Inflammatory macrophage (primary cell): ENCODE measurements around the gene PHLDB3.
"Not testable (repeated sequence)": the region's sequence is repeated elsewhere in the genome, so short reads cannot be mapped to it uniquely, and the experiment has no call there.

Experiments
- DNase-seq, 2 donors: peaks; one replicate each; pipeline ENCODE4 v3.0.0-alpha.2; 2020 to 2022

The PHLDB3 gene

DNA sequence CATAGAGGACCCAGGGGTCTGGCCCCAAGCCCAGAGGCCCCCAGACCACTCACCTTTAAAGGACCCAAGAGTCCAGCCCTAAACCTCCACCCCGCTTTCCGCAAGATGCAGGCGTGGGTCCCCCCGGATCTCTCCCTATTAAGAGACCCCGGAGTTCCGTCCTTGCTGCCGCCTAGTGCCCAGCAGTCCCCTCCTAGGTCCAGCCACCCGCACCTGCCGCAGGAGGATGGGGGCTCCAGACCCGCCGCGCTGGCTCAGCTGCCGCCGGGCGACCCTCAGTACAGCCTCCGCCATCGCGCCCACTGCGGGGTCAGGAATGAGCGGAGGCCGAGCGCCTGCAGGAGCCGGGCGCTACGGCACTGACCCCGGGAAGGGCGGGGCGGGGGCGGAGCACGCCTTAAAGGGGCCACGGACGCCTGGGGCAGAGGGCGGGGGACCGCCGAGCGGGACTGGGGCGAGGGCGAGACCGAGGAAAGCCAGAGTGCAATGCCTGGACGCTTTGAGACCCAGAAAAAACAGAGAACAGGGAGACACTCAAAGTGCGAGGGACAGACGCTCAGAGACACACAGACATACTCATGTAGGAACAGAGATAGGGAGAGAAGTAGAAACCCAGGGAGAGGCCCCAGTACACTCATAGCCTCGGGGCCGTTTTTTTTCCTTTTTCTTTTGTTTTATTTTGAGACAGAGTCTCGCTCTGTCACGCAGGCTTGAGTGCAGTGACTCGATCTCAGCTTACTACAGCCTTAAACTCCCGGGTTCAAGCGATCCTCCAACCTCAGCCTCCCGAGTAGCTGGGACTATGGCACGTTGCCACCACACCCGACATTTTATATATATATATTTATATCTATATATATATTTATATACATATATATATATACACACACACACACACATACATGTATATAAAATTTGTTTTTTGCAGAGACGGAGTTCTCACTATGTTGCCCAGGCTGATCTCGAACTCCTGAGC, 22.6 kb upstream of the PHLDB3 start, which contains the start of gene ETHE1:
Gene ETHE1, minus strand, starts transcription at position 318 of the 976 bp plus-strand sequence. Its CDS starts 24 bp downstream, at position 294.
- peak; percentile 61 to 77 for DNase-seq

DNA sequence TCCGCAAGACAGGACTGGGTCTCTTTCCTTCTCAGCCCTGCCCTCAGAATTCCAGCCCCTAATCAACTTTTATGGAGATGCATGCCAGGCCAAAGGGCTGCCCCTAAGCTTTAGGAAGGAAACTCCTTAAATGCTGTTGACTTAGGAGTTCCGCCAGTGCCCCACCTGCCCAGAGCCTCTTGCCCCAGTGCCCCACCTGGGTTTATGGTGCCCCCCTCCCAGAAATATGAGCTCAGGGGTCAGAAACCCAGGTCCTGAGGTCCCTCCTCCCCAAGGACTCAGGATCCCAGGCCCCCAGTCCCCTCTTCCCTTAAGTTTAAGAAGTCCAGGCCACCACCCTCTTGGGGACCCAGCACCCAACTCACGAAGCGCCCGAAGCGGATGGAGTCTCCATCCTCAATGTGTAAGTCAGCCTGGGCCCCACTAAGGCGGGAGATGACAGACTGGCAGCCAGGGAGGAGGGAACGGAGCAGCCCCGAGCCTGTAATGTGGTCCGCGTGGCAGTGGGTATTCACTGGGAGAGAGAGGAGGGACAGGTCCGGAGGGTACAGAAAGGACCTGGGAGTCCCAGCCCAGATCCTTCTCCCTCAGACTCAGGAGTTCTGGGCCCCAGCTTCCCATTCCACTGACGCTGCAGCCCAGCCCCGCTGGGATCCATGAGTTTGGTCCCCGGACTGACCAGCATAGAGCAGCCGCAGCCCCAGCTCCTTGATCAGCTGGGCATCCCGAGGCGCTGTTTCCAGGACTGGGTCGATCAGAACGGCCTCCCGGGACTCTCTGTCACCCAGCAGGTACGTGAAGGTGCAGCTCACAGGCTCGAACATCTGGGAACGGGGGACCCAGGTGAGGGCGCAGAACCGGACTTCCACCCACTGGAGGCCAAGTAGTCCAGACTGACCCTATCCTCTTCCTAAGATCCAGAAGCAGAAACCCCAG, 21.6 kb upstream of the PHLDB3 start:
- DNase-seq, result peak in 1 of 2 donors; percentile 25

DNA sequence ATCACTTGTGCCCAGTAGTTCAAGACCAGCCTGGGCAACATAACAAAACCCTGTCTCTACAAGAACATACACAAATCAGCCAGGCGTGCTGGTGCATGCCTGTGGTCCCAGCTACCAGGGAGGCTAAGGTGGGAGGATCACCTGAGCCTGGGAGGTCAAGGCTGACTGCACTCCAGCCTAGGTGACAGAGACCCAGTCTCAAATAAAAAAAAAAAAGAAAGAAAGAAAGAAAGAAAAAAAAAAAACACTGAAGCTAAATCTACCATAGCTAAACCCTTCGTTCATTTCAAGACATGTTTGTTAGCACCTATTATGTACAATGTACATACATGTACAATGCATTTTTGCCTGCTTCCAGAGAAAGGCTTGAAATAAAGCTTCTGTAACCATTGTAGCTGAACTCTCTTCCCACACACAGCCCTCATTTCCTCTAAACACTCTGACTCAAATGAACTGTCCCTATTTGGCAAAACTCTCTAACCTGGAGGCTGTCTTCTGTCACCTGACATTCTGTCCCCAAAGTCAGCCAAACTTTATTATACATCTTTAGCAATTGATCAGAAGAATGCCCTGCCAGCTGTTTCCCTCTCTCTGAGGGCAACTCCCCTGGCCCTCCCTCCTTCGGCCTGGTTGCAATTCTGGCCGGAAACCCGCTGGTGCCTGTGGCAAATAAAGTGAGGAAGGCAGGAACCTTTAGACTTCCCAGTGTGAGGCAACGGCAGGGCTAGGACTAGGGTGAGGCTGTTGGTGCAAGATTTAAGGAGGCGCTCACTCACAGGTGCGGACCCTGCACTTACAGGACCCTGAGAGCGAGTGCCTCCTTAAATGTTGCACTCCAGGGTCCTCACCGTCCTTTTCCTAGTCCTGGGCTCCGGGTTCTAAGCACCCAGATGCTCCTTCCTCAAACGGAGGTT, 20.6 kb upstream of the PHLDB3 start:
- peak; percentile 73 to 74 for DNase-seq

DNA sequence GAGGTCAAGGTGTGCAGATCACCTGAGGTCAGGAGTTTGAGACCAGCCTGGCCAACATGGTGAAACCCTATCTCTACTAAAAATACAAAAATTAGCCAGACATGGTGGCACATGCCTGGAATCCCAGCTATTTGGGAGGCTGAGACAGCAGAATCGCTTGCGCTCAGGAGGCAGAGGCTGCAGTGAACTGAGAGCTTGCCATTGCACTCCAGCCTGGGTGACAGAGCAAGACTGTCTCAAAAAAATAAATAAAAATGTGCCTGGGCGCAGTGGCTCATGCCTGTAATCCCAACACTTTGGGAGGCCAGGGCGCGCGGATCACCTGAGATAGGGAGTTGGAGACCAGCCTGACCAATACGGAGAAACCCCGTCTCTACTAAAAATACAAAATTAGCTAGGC, 19.1 kb upstream of the PHLDB3 start:
- DNase-seq, result not testable (repeated sequence)

DNA sequence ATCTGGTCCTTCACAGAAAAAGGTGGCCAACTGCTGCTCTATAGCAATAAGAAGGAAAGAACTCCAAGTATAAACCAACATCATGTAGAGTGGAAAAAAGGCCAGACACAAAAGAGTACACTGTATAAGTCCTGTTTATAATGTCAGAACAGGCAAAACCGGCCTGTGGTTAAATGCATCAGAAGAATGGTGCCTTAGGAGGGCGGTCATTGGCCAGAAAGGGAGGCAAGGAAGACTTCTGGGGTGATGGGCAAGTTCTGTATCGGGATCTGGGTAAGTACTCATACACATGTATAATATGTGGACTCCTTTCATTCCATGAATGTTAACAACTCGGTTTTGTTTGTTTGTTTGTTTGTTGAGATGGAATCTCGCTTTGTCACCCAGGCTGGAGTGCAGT, 18.4 kb upstream of the PHLDB3 start:
- no peak for DNase-seq

DNA sequence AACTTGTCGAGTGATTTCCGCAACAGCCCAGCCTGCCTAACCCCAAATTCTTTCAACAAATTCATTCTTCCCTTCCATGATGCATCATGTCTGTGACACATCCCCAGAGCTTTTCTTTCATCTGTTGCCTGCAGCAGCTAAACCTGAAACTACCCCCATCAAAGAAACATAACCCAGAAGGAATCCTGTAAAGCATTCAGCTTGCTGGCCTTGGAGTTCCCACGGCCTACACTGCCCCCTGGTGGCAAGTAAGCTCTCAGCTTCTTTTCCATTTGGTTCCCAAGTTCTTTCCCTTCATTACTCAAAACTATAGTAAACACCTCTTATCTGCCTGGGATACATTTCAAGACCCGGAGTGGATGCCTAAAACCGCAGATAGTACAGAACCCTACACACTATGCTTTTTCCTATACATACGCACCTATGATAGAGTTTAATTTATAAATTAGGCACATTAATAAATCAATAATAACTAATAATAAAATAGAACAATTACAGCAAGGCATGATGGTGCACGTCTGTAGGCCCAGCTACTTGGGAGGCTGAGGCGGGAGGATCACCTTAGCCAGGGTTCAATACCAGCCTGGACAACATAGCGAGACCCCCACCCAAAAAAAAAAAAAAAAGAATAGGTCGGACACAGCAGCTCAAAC, 15.0 kb upstream of the PHLDB3 start:
- DNase-seq, result peak; percentile 80 to 84

DNA sequence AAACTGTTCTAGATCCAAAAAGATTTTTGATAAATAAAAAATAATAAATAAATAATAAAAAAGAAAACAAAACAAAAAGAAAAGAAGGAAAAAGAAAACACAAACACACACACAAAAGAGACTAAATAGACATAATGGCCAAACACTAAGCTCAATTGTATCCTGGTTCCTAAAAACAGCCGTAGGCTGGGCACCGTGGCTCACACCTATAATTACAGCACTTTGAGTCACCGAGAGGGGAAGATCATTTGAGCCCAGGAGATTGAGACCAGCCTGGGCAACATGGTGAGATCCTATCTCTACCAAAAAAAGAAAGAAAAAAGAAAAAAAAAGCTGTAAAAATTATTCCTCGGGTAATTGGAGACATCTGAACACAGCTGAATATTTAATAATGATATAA, 13.5 kb upstream of the PHLDB3 start:
- DNase-seq, result no peak

DNA sequence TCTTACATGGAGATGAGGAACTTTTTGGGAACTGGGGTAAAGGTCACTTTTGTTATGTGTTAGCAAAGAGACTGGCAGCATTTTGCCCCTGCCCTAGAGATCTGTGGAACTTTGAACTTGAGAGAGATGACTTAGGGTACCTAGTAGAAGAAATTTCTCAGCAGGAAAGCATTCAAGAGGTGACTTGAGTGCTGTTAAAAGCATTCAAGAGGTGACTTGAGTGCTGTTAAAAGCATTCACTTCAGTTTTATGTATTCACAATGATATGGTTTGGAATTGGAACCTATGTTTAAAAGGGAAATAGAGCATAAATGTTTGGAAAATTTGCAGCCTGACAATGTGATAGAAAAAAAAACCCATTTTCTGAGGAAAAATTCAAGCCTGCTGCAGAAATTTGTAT, 7.9 kb upstream of the PHLDB3 start:
- DNase-seq, result not testable (repeated sequence)

DNA sequence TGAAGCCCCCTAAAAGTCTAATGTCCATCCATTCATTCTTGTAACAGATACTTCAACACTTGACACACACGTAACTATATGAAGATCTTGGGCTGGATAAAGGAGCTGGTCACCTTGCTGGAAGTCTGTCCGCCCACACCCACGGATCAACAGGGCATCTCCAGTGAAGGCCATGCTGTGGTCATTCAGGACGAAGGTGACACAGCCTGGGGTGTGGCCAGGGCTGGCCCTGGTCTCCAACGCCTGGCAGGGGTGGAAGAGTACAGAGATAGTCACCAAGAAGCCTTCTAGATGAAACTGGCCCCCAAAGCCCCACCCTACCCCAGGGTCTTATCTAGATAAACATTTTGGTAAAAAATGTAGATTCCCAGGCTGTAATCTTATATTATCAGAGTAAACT, 6.8 kb upstream of the PHLDB3 start:
- DNase-seq, result no peak

DNA sequence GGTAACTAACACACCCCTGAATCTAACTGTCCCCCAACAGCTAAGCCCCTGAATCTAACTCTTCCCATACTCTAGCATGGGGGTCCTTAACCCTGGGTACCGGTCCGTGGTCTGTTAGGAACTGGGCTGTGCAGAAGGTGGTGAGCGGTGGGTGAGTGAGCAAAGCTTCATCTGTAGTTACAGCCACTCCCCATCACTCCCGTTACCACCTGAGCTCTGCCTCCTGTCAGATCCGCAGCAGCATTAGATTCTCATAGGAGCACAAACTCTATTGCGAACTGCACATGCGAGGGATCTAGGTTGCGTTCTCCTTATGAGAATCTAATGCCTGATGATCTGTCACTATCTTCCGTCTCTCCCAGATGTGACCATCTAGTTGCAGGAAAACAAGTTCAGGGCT, 6.2 kb upstream of the PHLDB3 start:
- no peak for DNase-seq

DNA sequence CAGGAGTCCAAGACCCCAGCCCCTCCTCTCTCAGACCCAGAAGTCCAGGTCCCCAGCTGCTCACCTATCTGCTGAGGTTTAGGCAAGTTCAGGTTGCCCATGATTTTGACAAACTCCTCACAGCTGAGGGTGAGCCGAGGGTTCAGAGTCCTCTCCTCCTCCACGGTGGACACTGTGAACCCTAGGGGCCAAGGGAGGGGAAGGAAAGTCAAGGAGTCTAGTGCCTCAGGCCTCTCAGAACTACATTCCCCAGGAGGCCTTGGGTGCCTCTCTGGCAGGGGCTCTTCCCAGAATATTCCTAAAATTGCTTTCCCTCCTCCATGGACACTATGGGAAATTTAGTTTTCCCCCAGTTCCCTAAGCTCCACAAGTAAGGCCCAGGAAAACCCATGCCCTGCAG, 3.3 kb upstream of the PHLDB3 start:
- DNase-seq, result no peak

DNA sequence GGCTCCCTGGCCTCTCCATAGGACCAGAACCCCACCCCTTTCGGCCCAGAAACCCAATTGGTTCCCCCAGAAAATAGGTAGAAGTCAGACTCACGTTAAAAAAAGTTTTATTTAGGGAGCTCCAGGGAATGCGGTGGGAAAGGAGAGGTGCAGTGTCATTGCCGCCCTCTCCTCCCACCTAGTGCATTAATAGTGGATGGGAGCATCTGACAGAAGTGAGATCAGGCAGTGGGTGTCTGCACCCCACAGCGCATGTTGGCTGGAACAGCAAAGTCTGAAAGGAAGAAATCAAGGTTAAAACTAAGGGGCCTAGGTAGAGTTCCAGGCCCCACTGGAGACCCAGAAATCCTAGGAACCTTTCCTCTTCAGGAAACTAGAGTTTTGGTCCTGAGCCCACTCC, 2.1 kb upstream of the PHLDB3 start:
- DNase-seq, result no peak

DNA sequence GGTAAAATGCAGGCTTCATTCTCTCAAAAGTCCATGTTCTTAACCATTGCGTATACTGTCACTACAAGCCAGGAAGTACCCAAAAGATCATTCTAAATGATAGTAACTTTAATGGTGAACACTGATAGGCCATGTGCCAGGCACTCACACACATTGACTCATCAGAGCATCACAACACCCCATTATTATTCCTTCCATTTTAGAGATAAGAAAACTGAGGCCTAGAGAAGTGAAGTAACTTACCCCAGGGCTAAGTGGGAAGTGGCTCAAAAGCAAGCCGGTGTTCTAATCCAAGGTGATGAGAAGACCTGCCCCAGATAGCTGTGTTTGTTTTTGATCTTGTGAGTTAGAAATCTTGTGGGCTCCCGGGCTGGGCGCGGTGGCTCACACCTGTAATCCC, 1.4 kb upstream of the PHLDB3 start:
- DNase-seq, result no peak

DNA sequence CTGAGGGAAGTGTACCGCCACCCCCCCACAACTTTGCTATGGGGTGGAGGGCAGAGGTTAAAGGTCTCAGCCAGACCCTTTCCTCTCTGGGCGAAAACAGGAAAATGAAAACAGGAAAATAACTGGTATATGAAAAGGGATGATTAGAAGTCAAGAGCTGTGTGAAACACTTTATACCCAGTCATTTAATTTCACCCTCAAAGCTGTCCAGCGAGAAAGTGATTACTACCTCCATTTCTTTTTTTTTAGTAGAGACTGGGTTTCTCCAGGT, 575 bp upstream of the PHLDB3 start:
- no peak for DNase-seq

DNA sequence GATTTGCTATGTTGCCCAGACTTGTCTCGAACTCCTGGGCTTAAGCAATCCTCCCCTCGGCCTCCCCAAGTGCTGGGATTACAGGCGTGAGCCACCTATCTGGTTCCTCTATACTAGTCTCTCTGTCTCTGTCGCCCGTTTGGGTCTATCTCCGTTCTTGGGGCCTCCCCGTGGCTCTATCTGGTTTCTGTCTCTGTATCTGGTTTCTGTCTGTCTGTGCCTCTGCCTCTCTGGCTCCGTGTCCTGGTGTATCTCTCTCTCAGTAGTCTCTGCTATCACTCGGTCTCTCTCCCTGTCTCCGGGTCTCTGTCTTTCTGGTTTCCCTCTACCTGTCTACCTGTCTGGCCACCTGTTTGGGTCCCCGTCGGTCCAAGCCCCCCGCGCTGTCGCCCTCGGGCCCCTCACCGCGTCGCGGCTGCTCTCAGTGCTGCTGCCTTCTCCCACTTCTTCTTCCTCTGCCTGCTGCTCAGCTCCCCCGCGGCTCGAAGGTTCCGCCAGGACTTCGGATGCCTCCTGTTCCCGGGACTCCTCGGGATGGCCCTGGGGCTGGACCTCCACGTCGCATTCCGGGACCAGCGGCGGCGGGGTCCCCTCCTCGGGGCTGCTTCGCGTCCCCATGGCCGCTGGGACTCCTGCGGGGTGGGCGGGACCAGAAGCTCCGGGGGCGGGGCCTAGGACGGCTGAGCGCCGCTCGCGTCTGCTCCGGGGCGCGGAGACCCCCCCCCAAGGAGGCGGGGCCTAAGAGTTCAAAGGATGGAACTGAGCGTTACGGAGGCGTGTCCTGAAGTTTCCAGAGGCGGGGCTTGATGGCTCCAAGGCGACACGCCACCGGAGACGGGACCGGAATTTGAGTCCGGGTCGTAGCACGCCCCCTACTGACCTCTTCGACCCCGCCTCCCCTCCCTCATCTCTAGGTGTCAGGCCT, 783 bp downstream of the PHLDB3 start:
- peak; percentile 90 to 93 for DNase-seq

DNA sequence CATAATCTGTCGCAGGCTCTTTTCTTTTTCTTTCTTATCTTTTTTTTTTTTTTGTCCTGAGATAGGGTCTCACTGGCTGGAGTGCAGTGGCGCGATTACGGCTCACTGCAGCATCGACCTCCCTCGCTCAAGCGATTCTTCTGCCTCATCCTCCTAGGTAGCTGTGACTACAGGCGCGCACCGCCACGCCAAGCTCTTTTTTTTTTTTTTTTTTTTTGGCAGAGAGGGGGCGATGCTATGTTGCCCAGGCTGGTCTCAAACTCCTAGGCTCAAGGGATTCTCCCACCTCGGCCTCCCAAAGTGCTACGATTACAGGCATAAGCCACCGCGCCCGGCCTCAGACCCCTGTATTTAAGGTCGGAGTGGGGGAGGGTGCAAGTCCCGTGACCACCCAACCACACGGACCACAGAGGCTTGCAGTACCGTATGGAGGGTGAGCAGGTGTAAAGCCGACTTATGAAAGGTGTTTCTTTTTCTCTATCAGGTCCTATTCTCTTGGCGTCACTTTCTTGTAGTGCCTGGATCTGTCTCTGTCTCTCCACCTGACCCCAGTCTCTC, 2.0 kb downstream of the PHLDB3 start:
- DNase-seq, result no peak

DNA sequence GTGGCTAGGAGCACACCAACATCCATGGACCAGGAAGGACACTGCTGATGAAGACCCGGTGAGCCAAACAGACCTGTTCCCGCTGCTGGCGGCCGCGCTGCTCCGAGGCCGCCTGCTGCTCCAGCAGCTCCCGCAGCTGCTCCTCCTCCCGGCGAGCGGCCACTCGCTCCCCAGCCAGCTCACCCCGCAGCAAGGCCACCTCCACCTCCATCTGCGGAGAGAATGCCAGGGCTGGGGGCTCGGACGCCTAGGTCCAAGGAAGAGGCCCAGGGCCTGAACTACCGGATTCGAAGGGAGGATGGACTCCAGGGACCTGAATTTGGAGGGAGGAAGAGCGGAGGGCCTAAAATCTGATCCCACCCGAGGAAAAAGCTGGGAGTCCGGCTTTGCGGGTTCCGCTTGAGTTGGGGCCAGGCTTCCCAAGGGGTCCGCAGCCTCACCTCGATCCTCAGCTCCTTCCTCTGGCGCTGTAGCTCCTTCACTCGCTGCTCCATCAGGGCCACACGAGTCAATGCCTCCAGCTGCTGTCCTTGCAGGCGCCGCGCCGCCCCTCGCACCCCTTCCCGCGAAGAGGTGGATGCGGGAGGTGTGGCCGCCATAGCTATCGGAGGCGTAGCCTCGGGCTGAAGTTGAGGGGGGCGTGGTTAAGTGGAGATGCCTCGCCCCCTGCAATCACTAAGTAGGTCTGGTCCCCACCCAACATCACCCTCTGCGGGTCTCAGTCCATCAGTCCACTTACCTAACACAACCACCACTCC, 2.7 kb downstream of the PHLDB3 start:
- no peak for DNase-seq

DNA sequence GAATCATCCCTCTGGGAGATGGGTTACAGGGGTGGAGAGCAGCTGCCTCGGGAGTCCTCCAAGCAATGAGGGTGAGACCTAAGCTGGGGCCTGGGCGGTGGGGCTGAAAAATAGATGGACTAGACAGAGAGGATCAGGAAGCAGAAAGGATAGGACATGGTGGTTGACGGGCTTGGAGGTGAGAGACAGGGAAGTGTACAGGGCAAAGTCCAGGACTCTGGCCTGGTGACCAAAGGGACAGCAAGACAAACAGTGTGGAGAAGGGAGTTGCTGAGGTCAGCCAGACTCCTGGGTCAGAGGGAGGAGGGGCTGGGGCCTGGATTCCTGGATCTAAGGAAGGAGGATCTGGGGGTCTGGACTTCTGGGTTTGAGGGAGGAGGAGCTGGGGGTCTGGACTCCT, 5.5 kb downstream of the PHLDB3 start:
- DNase-seq, result no peak

DNA sequence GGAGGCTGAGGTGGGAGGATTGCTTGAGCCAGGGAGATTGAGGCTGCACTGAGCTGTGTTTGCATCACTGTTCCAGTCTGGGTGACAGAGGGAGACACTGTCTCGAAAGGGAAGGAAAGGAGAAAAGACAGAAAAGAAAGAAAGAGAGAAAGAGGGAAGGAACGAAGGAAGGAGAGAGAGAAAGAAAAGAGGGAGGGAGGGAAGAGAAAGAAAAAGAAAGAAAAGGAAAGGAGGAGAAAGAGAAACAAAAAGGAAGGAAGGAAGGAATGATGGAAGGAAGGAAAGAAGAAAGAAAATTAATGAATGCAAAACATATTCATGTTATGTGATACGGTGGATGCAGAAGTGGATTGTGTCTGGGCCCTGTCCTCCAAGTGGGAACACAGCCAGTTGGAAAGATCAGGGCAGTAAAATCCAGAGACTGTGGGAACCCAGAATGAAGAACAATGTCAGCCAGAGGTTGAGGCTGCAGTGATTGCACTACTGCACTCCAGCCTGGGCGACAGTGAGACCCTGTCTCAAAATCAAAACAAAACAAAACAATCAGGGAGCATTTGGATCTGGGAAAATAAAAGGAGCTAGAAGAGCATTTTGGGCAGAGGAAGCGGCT, 6.2 kb downstream of the PHLDB3 start:
- no peak for DNase-seq
